HL-60 (cell line): ENCODE data around the gene SP7.

Experiments used
- GABPA ChIP-seq: IDR thresholded peaks from 2 replicates; pipeline ENCODE4 v1.6.1; 2012; ENCODE audit warnings: low read depth
- POLR2AphosphoS5 ChIP-seq: IDR thresholded peaks from 2 replicates; pipeline ENCODE4 v1.6.1; 2012; ENCODE audit warnings: low read depth
- TF ChIP-seq, protein P1 (sequence below): IDR thresholded peaks from one replicate; pipeline ENCODE4 v1.5.1; 2011; ENCODE audit warnings: low read length, control low read depth, inconsistent platforms; ENCODE audit not compliant: insufficient read depth
- TF ChIP-seq, protein P2 (sequence below): IDR thresholded peaks from 2 replicates; pipeline ENCODE4 v1.6.1; 2012; ENCODE audit warnings: low read depth; ENCODE audit not compliant: insufficient replicate concordance

GRCh38 chr12:53279888-53280498 lies 56.2 kb downstream of the SP7 start:
- TF ChIP-seq, protein P1, sequence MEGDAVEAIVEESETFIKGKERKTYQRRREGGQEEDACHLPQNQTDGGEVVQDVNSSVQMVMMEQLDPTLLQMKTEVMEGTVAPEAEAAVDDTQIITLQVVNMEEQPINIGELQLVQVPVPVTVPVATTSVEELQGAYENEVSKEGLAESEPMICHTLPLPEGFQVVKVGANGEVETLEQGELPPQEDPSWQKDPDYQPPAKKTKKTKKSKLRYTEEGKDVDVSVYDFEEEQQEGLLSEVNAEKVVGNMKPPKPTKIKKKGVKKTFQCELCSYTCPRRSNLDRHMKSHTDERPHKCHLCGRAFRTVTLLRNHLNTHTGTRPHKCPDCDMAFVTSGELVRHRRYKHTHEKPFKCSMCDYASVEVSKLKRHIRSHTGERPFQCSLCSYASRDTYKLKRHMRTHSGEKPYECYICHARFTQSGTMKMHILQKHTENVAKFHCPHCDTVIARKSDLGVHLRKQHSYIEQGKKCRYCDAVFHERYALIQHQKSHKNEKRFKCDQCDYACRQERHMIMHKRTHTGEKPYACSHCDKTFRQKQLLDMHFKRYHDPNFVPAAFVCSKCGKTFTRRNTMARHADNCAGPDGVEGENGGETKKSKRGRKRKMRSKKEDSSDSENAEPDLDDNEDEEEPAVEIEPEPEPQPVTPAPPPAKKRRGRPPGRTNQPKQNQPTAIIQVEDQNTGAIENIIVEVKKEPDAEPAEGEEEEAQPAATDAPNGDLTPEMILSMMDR: no peak
- TF ChIP-seq POLR2AphosphoS5 (no peak), GABPA (no peak)
- TF ChIP-seq, protein P2, sequence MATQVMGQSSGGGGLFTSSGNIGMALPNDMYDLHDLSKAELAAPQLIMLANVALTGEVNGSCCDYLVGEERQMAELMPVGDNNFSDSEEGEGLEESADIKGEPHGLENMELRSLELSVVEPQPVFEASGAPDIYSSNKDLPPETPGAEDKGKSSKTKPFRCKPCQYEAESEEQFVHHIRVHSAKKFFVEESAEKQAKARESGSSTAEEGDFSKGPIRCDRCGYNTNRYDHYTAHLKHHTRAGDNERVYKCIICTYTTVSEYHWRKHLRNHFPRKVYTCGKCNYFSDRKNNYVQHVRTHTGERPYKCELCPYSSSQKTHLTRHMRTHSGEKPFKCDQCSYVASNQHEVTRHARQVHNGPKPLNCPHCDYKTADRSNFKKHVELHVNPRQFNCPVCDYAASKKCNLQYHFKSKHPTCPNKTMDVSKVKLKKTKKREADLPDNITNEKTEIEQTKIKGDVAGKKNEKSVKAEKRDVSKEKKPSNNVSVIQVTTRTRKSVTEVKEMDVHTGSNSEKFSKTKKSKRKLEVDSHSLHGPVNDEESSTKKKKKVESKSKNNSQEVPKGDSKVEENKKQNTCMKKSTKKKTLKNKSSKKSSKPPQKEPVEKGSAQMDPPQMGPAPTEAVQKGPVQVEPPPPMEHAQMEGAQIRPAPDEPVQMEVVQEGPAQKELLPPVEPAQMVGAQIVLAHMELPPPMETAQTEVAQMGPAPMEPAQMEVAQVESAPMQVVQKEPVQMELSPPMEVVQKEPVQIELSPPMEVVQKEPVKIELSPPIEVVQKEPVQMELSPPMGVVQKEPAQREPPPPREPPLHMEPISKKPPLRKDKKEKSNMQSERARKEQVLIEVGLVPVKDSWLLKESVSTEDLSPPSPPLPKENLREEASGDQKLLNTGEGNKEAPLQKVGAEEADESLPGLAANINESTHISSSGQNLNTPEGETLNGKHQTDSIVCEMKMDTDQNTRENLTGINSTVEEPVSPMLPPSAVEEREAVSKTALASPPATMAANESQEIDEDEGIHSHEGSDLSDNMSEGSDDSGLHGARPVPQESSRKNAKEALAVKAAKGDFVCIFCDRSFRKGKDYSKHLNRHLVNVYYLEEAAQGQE: no peak
